HepG2 (cell line): ENCODE data around the gene RPRD2. TPM values are rescaled to one million over a fixed set of nuclear protein-coding genes. Genes with fewer than 3 reads are reported as not detected.

Source experiments
- ATAC-seq: fragments of 200-7000 bp; cut with Tn5 transposase; 3 replicates; pipeline ENCODE4 v1.9.1; 2020; ENCODE audit warnings: mild to moderate bottlenecking, moderate library complexity
- BruUV-seq: library from RNA; stranded (reverse); fragments of 400-500 nt; replicated peaks from 2 replicates; lab custom pipeline; 2021; lab: Mats Ljungman, UMichigan
- CTCF ChIA-PET: fragments of 300-600 bp; formaldehyde crosslinking; extraction: SDS; loops from one replicate; lab custom pipeline; 2021; ENCODE audit warnings: low total read pairs, inconsistent platforms, low intra/inter-chr PET ratio; lab: Yijun Ruan, JAX
- POLR2A ChIA-PET: fragments of 350-600 bp; sonication (Branson Sonifier 250); formaldehyde crosslinking; loops from one replicate; lab custom pipeline; 2020; ENCODE audit warnings: antibody characterized with exemption, inconsistent platforms; lab: Yijun Ruan, JAX
- DNase-seq: peaks from one replicate; pipeline ENCODE4 v3.0.0-alpha.2; 2015; ENCODE audit warnings: low spot score
- FAIRE-seq: peaks from 3 replicates; lab custom pipeline; 2011; peaks lifted over from hg19 to GRCh38; lab: Jason Lieb, UNC
- H2AFZ ChIP-seq: one replicate; pipeline ENCODE4 v1.6.1; 2011; ENCODE audit warnings: low read length, inconsistent platforms
- H3K27ac ChIP-seq: fragments of 300-600 bp; 3 replicates; pipeline ENCODE4 v1.8.0; 2011; ENCODE audit warnings: mixed run types, mild to moderate bottlenecking, mixed read lengths, low read length, inconsistent platforms; ENCODE audit not compliant: insufficient read depth; ENCODE audit errors: extremely low read length
- H3K27me3 ChIP-seq, 2 experiments: fragments of 200-600 bp in 1 of 2; 2 replicates in 1 of 2; 3 replicates in 1 of 2; pipeline versions ENCODE4 v1.6.0 to v1.8.0; 2011; ENCODE audit warnings: low read length in 2 of 2, mild to moderate bottlenecking in 2 of 2, moderate library complexity in 2 of 2, inconsistent platforms in 1 of 2; ENCODE audit not compliant: insufficient read depth in 2 of 2, control insufficient read depth in 1 of 2
- H3K36me3 ChIP-seq, 2 experiments: fragments of 200-600 bp in 1 of 2; replicated peaks in 1 of 2; 2 replicates in 1 of 2; 3 replicates in 1 of 2; pipeline versions ENCODE4 v1.5.1 to v1.8.0; 2011; ENCODE audit warnings: low read length in 2 of 2, inconsistent platforms in 1 of 2; ENCODE audit not compliant: insufficient read depth in 2 of 2, control insufficient read depth in 1 of 2
- H3K4me1 ChIP-seq: 2 replicates; pipeline ENCODE4 v1.5.1; 2012; ENCODE audit warnings: low read length, inconsistent platforms; ENCODE audit not compliant: insufficient read depth
- H3K4me2 ChIP-seq: 2 replicates; pipeline ENCODE4 v1.6.0; 2011; ENCODE audit warnings: low read depth, low read length, inconsistent platforms
- H3K4me3 ChIP-seq, 3 experiments: fragments of 200-600 bp in 1 of 3; sonication (generic), shearing (Covaris generic) in 1 of 3; replicated peaks in 1 of 3; 2 replicates each; pipeline ENCODE4 v1.5.1; 2011 to 2016; ENCODE audit warnings: low read length in 3 of 3, inconsistent platforms in 2 of 3, low read depth in 2 of 3, mild to moderate bottlenecking in 2 of 3, control low read depth in 1 of 3, mixed read lengths in 1 of 3; ENCODE audit not compliant: insufficient read depth in 1 of 3
- H3K79me2 ChIP-seq: one replicate; pipeline ENCODE4 v1.6.1; 2011; ENCODE audit warnings: low read length, inconsistent platforms; ENCODE audit not compliant: insufficient read depth
- H3K9ac ChIP-seq: 2 replicates; pipeline ENCODE4 v1.6.0; 2011; ENCODE audit warnings: mild to moderate bottlenecking, low read depth, low read length, inconsistent platforms; ENCODE audit not compliant: insufficient read depth
- H3K9me3 ChIP-seq: 2 replicates; pipeline ENCODE4 v1.5.1; 2012; ENCODE audit warnings: mild to moderate bottlenecking, low read length
- H4K20me1 ChIP-seq: 2 replicates; pipeline ENCODE4 v1.6.0; 2011; ENCODE audit warnings: inconsistent platforms, mild to moderate bottlenecking, low read length, moderate library complexity; ENCODE audit not compliant: insufficient read depth
- DR1 ChIP-seq: sonication (generic); formaldehyde crosslinking; IDR thresholded peaks from 2 replicates; pipeline ENCODE4 v1.8.0; 2021; ENCODE audit warnings: mild to moderate bottlenecking, missing genetic modification reagents, inconsistent platforms
- MED1 ChIP-seq: sonication (generic); formaldehyde crosslinking; IDR thresholded peaks from 2 replicates; pipeline ENCODE4 v1.4.0; 2020; ENCODE audit warnings: missing genetic modification reagents
- NAIF1 ChIP-seq: sonication (generic); formaldehyde crosslinking; IDR thresholded peaks from 2 replicates; pipeline ENCODE4 v1.5.0; 2020; ENCODE audit warnings: mild to moderate bottlenecking, missing genetic modification reagents, borderline replicate concordance
- PAF1 ChIP-seq: IDR thresholded peaks from 2 replicates; pipeline ENCODE4 v1.6.1; 2016; ENCODE audit warnings: missing genetic modification reagents, missing compliant biosample characterization
- POLR2G ChIP-seq: fragments of 200-400 bp; formaldehyde crosslinking; IDR thresholded peaks from 2 replicates; pipeline ENCODE4 v1.6.1; 2018; ENCODE audit warnings: mild to moderate bottlenecking, low read depth, low read length, moderate library complexity
- RBM22 ChIP-seq: fragments of 200-400 bp; formaldehyde crosslinking; optimal IDR thresholded peaks from 2 replicates; pipeline ENCODE3; 2017; ENCODE audit warnings: mild to moderate bottlenecking, low read length, moderate library complexity
- TBL1XR1 ChIP-seq: fragments of 150-350 bp; IDR thresholded peaks from 2 replicates; pipeline ENCODE4 v1.6.1; 2014; ENCODE audit warnings: borderline replicate concordance, low read length; ENCODE audit not compliant: partially characterized antibody
- ZC3H13 ChIP-seq: sonication (generic); formaldehyde crosslinking; IDR thresholded peaks from 2 replicates; pipeline ENCODE4 v1.8.1; 2023; ENCODE audit warnings: mild to moderate bottlenecking, missing genetic modification reagents, moderate library complexity
- ZNF274 ChIP-seq: sonication (generic); formaldehyde crosslinking; IDR thresholded peaks from 2 replicates; pipeline ENCODE4 v1.5.1; 2020; ENCODE audit warnings: mild to moderate bottlenecking, missing genetic modification reagents
- ZNF296 ChIP-seq: sonication (generic); formaldehyde crosslinking; conservative IDR thresholded peaks from 2 replicates; pipeline ENCODE4 v1.5.0; 2020; ENCODE audit warnings: mild to moderate bottlenecking, missing genetic modification reagents
- ZNF563 ChIP-seq: sonication (generic); formaldehyde crosslinking; IDR thresholded peaks from 2 replicates; pipeline ENCODE4 v1.8.0; 2022; ENCODE audit warnings: mild to moderate bottlenecking, moderate library complexity, missing genetic modification reagents
- ZSCAN21 ChIP-seq: sonication (generic); formaldehyde crosslinking; IDR thresholded peaks from 2 replicates; pipeline ENCODE4 v1.8.0; 2022; ENCODE audit warnings: mild to moderate bottlenecking, missing genetic modification reagents, moderate library complexity, borderline replicate concordance
- WGBS: methylation state at CpG from one replicate; pipeline ENCODE4 v1.1.6; 2017; ENCODE audit warnings: low lambda C conversion rate; 5-methylcytosine and 5-hydroxymethylcytosine counted together
- in situ Hi-C: cut with HindIII; loops from 2 replicates; pipeline ENCODE4 v1.10.0; 2017; ENCODE audit warnings: low pct_unique_long_range_greater_than_20kb; ENCODE audit not compliant: extremely low pct_ligation_motif_present
- intact Hi-C: fragments of 100-400 bp; cut with micrococcal nuclease; formaldehyde crosslinking; loops from one replicate; pipeline ENCODE4 v1.10.0; 2022; ENCODE audit not compliant: unreplicated experiment
- polyA plus RNA-seq, 8 experiments: library from polyadenylated mRNA; depleted of rRNA in 3 of 8; stranded (reverse) in 7 of 8; unstranded in 1 of 8; fragments of >200 nt; fragmentation: Illumina TruSeq in 4 of 8; extraction: Trizol in 4 of 8; gene quantifications; 2 replicates each; pipeline versions ENCODE4 v1.2.1 to v1.2.3, GENCODE V29; 2011 to 2016; ENCODE audit warnings: low read depth in 4 of 8, missing spikeins in 1 of 8, mixed read lengths in 1 of 8; ENCODE audit not compliant: insufficient read depth in 1 of 8
- total RNA-seq, 5 experiments: library from RNA; depleted of rRNA; stranded (reverse); fragments of >200 nt; fragmentation: Illumina TruSeq; extraction: Trizol; gene quantifications; 2 replicates each; pipeline ENCODE4 v1.2.3, GENCODE V29; 2016; ENCODE audit warnings: low read depth in 1 of 5

Gene RPRD2
- total and polyA plus RNA-seq, 2 of the 13 experiments (the other 11 are each of a cell fraction or from before 2014, with no cell fraction given): 8.0 to 8.9 TPM

GRCh38 chr1:150476754-150477153 is 112.8 kb downstream of the RPRD2 start:
- in situ Hi-C loops (no loop called here), intact Hi-C loops (no loop called here)
- H2AFZ ChIP-seq: no peak overlapping the region
- no peaks in the 10 kb centered on the region for H3K27me3 ChIP-seq
- 75% methylated on average over 3 of the region's 3 CpGs for WGBS
- TF ChIP-seq TBL1XR1 (no peak), ZC3H13 (CRISPR knock-in tag) (peak; percentile 65; the same call in 1 of the 2 replicates)
- H3K4me3 ChIP-seq: no peak overlapping the region
- peak overlapping the region; percentile 16 for H3K27ac ChIP-seq
- ATAC-seq (no peak), DNase-seq (no peak), FAIRE-seq (no peak)
- H3K36me3 ChIP-seq: peaks cover 8 to 12% of the 10 kb centered on the region in 2 experiments
- ChIA-PET POLR2A (no interaction called here), CTCF (no interaction called here)
- H3K4me2 ChIP-seq: no peak overlapping the region
- H4K20me1 ChIP-seq: no peaks in the 10 kb centered on the region
- no TSS peak for BruUV-seq
- H3K4me1 ChIP-seq: peaks cover 87% of the 10 kb centered on the region
- H3K9ac ChIP-seq: no peak overlapping the region
- H3K79me2 ChIP-seq: no peaks in the 10 kb centered on the region
- no peaks in the 10 kb centered on the region for H3K9me3 ChIP-seq

- intact Hi-C loops: no loop called here
- no peaks in the 10 kb centered on the region for H3K79me2 ChIP-seq
- in situ Hi-C loops: no loop called here
- no peak overlapping the region for H3K27ac ChIP-seq
- FAIRE-seq (no peak), ATAC-seq (no peak), DNase-seq (no peak)
- H4K20me1 ChIP-seq: no peaks in the 10 kb centered on the region
- BruUV-seq: no TSS peak
- CTCF ChIA-PET: no interaction called here
- POLR2A ChIA-PET: no interaction called here
- peaks cover 82% of the 10 kb centered on the region for H3K4me1 ChIP-seq
- H3K4me2 ChIP-seq: no peak overlapping the region
- no peaks in the 10 kb centered on the region for H3K27me3 ChIP-seq
- WGBS: 86% methylated on average over 1 of the region's 1 CpG
- TF ChIP-seq ZNF563 (CRISPR knock-in tag) (no peak), ZC3H13 (CRISPR knock-in tag) (peak; percentile 38; the same call in 1 of the 2 replicates), NAIF1 (CRISPR knock-in tag) (no peak), ZNF296 (CRISPR knock-in tag) (no peak), PAF1 (CRISPR knock-in tag) (0 out of 2 replicates have a peak, but pooled peaks have one; percentile 49), MED1 (CRISPR knock-in tag) (0 out of 2 replicates have a peak, but pooled peaks have one; percentile 5), ZNF274 (CRISPR knock-in tag) (no peak), RBM22 (peak; percentile 15), DR1 (CRISPR knock-in tag) (no peak), ZSCAN21 (no peak), POLR2G (0 out of 2 replicates have a peak, but pooled peaks have one; percentile 33)
- no peaks in the 10 kb centered on the region for H3K9me3 ChIP-seq
- no peak overlapping the region for H2AFZ ChIP-seq
- peaks cover 3 to 6% of the 10 kb centered on the region in 2 experiments; a peak in 2 of 5 replicates for H3K36me3 ChIP-seq
- no peak overlapping the region for H3K4me3 ChIP-seq
- no peak overlapping the region for H3K9ac ChIP-seq
Measured at GRCh38 chr1:150477320-150477719, 113.4 kb downstream of the RPRD2 start.
